DOHH2 (cell line): Measurements from ENCODE around the gene NKTR.

Source experiments
- H3F3A ChIP-seq: fragments of 200-600 bp; sonication (generic), shearing (Covaris generic); 2 replicates; pipeline ENCODE4 v1.6.0; 2016; ENCODE audit warnings: antibody characterized with exemption, mild to moderate bottlenecking; ENCODE audit not compliant: control insufficient read depth, insufficient read depth
- H3K27ac ChIP-seq: fragments of 200-600 bp; sonication (generic); 2 replicates; pipeline ENCODE4 v1.5.1; 2014; ENCODE audit warnings: low read depth, mild to moderate bottlenecking, low read length, moderate library complexity
- H3K27me3 ChIP-seq: fragments of 200-600 bp; sonication (generic); 2 replicates; pipeline ENCODE4 v1.6.1; 2014; ENCODE audit warnings: mild to moderate bottlenecking, low read length, mixed read lengths; ENCODE audit not compliant: control insufficient read depth
- H3K36me3 ChIP-seq: fragments of 200-600 bp; sonication (generic); 2 replicates; pipeline ENCODE4 v1.6.1; 2014; ENCODE audit warnings: mild to moderate bottlenecking, low read length, moderate library complexity, mixed read lengths; ENCODE audit not compliant: control insufficient read depth
- H3K4me1 ChIP-seq: fragments of 200-600 bp; sonication (generic); 2 replicates; pipeline ENCODE4 v1.6.1; 2014; ENCODE audit warnings: mild to moderate bottlenecking, low read length, mixed read lengths; ENCODE audit not compliant: control insufficient read depth
- H3K4me2 ChIP-seq: fragments of 200-600 bp; sonication (generic); 2 replicates; pipeline ENCODE4 v1.6.0; 2014; ENCODE audit warnings: mild to moderate bottlenecking, low read length, moderate library complexity
- H3K4me3 ChIP-seq: fragments of 200-600 bp; sonication (generic); 2 replicates; pipeline ENCODE4 v1.5.1; 2014; ENCODE audit warnings: mild to moderate bottlenecking, low read length, mixed read lengths
- H3K79me2 ChIP-seq: fragments of 200-600 bp; sonication (generic); 2 replicates; pipeline ENCODE4 v1.6.1; 2014; ENCODE audit warnings: mild to moderate bottlenecking, low read length, mixed read lengths; ENCODE audit not compliant: control insufficient read depth
- H3K9me2 ChIP-seq: fragments of 200-600 bp; sonication (generic); replicated peaks from 2 replicates; pipeline ENCODE4 v1.6.1; 2014; ENCODE audit warnings: mild to moderate bottlenecking, low read length, mixed read lengths; ENCODE audit not compliant: control insufficient read depth
- H3K9me3 ChIP-seq: fragments of 200-600 bp; sonication (generic); 2 replicates; pipeline ENCODE4 v1.6.1; 2014; ENCODE audit warnings: antibody characterized with exemption, low read length, mixed read lengths; ENCODE audit not compliant: control insufficient read depth, insufficient read depth
- H4K20me1 ChIP-seq: fragments of 200-600 bp; sonication (generic); 2 replicates; pipeline ENCODE4 v1.6.0; 2014; ENCODE audit warnings: low read depth, mild to moderate bottlenecking, antibody characterized with exemption, low read length, moderate library complexity; ENCODE audit not compliant: control insufficient read depth, insufficient read depth
- EZH2phosphoT487 ChIP-seq: fragments of 200-600 bp; sonication (generic); IDR thresholded peaks from 2 replicates; pipeline ENCODE4 v1.6.1; 2017; ENCODE audit warnings: borderline replicate concordance, mild to moderate bottlenecking, antibody characterized with exemption, low read length, moderate library complexity, mixed read lengths
- TF ChIP-seq, protein P1 (sequence below): fragments of 200-600 bp; sonication (generic); IDR thresholded peaks from one replicate; pipeline ENCODE4 v1.5.1; 2014; ENCODE audit warnings: antibody characterized with exemption, mild to moderate bottlenecking, low read depth, low read length; ENCODE audit not compliant: poor library complexity, severe bottlenecking

Gene NKTR

DNA sequence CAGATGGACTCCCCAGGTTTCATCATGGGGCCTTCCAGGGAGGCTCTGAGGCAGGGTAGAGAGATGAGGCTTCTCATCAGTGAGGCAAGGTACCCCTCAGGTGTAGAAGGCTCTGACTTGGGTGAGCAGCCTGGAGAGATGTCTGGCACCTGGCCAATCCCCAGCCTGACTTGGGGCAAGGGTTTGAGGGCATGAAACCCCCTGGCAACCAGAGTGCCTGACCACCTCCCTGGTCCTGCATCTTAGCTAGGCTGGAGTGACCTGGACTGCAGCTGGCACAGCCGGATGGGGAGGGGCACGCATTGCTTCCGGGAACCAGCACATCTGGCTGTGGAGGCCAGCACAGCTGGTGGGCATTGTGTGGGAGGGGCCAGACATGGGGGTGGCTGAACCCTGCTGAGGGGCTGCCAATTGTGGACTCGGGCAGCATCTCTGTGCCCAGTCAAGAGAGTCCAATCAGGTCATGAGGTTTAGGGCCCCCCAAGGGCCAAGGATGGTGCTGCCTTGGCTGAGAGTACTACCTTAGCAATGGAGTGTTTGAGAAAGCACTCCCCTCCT, 54.9 kb downstream of the NKTR start:
- H3K36me3 ChIP-seq: no peaks in the 10 kb centered on the region
- H4K20me1 ChIP-seq: no peaks in the 10 kb centered on the region

DNA sequence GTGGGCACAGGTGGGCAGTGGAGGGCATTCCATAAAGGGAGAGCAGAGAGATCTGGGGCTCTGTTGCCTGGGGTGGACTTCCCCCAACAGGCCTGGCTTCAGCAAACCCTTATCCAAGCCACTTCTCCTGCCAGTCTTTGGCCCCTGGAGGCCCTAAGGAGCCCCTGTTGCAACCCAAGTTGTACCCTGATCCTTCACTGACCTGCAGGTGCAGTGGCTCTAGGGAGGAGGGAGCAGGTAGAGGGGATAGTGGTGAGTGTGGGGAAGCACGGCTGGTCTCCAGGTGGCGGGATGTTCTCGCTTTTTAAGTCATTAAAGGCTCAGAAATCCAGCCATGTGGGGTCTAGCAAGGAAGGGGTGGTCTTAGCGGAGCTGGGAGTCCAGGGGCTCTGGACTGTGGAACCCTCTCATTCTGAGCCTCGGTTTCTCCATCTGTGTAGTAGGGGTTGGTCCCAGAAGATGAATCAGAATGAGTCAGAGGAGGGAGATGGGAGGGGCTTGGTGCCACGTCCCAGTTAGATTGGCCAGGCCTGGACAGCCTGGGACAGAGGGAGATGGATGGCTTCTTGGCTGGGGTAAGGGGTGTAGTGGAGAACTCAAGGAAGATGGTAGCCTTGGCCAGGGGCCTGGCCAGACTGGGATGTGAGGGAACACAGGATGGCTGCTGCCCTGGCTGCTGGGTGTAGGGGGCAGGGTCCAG, 55.6 kb downstream of the NKTR start:
- Histone ChIP-seq H3K79me2 (no peaks in the 10 kb centered on the region), H3K27ac (no peak overlapping the region), H3K9me2 (no peaks in the 10 kb centered on the region), H4K20me1 (no peaks in the 10 kb centered on the region), H3K4me3 (no peak overlapping the region), H3K4me1 (peaks cover 13% of the 10 kb centered on the region), H3K4me2 (no peak overlapping the region), H3K9me3 (no peaks in the 10 kb centered on the region), H3K27me3 (peaks cover 15% of the 10 kb centered on the region), H3K36me3 (no peaks in the 10 kb centered on the region), H3F3A (no peaks in the 10 kb centered on the region)
- TF ChIP-seq EZH2phosphoT487: no peak
- TF ChIP-seq, protein P1, sequence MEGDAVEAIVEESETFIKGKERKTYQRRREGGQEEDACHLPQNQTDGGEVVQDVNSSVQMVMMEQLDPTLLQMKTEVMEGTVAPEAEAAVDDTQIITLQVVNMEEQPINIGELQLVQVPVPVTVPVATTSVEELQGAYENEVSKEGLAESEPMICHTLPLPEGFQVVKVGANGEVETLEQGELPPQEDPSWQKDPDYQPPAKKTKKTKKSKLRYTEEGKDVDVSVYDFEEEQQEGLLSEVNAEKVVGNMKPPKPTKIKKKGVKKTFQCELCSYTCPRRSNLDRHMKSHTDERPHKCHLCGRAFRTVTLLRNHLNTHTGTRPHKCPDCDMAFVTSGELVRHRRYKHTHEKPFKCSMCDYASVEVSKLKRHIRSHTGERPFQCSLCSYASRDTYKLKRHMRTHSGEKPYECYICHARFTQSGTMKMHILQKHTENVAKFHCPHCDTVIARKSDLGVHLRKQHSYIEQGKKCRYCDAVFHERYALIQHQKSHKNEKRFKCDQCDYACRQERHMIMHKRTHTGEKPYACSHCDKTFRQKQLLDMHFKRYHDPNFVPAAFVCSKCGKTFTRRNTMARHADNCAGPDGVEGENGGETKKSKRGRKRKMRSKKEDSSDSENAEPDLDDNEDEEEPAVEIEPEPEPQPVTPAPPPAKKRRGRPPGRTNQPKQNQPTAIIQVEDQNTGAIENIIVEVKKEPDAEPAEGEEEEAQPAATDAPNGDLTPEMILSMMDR: no peak

More for the DNA sequence above, 54.9 kb downstream of the NKTR start:
- H3K4me3 ChIP-seq: no peak overlapping the region
- no peaks in the 10 kb centered on the region for H3K79me2 ChIP-seq
- no peak overlapping the region for H3K27ac ChIP-seq
- no peaks in the 10 kb centered on the region for H3K9me3 ChIP-seq
- H3K27me3 ChIP-seq: peaks cover 15% of the 10 kb centered on the region
- TF ChIP-seq, protein P1: no peak
- no peak for TF ChIP-seq EZH2phosphoT487
- peaks cover 13% of the 10 kb centered on the region for H3K4me1 ChIP-seq
- no peak overlapping the region for H3K4me2 ChIP-seq
- no peaks in the 10 kb centered on the region for H3K9me2 ChIP-seq
- no peaks in the 10 kb centered on the region for H3F3A ChIP-seq

DNA sequence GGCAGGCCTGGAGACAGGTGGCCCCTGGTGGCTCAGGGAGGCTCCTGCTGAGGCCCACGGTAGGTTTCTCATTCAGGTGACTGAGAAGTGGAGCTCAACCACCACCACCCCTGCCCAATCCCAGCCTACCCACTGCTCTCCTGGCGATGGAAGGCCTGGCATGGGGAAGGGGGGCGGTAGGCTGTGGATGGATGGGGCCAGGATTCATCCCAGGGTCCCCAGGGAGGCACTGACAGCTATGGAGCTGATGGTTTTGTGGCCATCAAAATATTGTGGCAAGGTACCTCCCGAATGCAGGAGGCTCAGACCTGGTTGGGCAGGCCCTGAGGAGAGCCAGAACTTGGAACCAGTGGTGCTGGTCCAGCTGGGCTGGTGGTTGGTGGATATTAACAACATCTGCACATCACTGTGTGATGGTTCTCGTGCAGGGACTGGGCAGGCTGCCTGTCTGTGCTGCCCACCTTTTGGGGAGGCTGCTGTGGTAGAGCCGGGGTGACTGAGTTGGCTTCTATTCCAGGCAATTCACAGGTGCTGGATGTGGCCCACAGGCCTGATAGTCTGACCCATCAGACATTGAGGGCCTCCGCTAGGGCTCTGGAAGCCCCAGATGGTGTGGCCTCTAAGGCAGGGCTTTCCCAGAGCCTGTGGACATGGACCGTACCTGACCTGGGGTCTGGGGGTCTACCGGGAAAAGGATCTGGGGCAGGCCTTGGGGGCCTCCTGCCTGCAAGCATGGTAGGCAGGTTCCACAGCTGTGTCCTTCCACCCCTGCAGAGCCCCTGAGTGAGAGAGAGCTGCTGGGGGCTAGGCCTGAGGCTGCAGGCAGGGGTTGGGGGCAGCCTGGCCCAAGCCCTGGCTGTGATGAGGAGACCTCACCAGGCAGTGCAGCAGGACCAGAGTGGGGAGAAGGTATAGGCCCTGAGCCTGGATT, 56.5 kb downstream of the NKTR start:
- no peak for TF ChIP-seq EZH2phosphoT487
- TF ChIP-seq, protein P1: no peak
- Histone ChIP-seq H3K4me1 (peaks cover 13% of the 10 kb centered on the region), H3K4me2 (no peak overlapping the region), H3K27me3 (peaks cover 15% of the 10 kb centered on the region), H3F3A (no peaks in the 10 kb centered on the region), H3K9me3 (no peaks in the 10 kb centered on the region), H3K9me2 (no peaks in the 10 kb centered on the region), H3K79me2 (no peaks in the 10 kb centered on the region), H4K20me1 (no peaks in the 10 kb centered on the region), H3K4me3 (no peak overlapping the region), H3K27ac (no peak overlapping the region), H3K36me3 (no peaks in the 10 kb centered on the region)
